GM23338 (cell line): ENCODE data around the gene SHISAL2A. TPM values are rescaled to one million over a fixed set of nuclear protein-coding genes. Genes with fewer than 3 reads are reported as not detected.

Experiments used
- ATAC-seq: fragments of 200-7000 bp; cut with Tn5 transposase; 3 replicates; pipeline ENCODE4 v1.9.1; 2020
- DNase-seq: peaks from one replicate; pipeline ENCODE4 v3.0.0-alpha.2; 2015; ENCODE audit warnings: low spot score
- H2AFZ ChIP-seq: fragments of 200-600 bp; sonication (generic); 2 replicates; pipeline ENCODE4 v1.8.0; 2016; ENCODE audit warnings: antibody characterized with exemption, mild to moderate bottlenecking, moderate library complexity
- H3F3A ChIP-seq: fragments of 200-600 bp; sonication (generic); replicated peaks from 2 replicates; pipeline ENCODE4 v1.8.0; 2017; ENCODE audit warnings: antibody characterized with exemption, mixed run types, low read depth
- H3K27ac ChIP-seq: fragments of 200-600 bp; sonication (generic); 2 replicates; pipeline ENCODE4 v1.6.1; 2016; ENCODE audit warnings: low read depth
- H3K27me3 ChIP-seq: fragments of 200-600 bp; sonication (generic); 2 replicates; pipeline ENCODE4 v1.8.0; 2016; ENCODE audit warnings: mild to moderate bottlenecking, mixed run types, moderate library complexity; ENCODE audit not compliant: insufficient read depth
- H3K36me3 ChIP-seq: fragments of 200-600 bp; sonication (generic); 2 replicates; pipeline ENCODE4 v1.8.0; 2016; ENCODE audit warnings: mild to moderate bottlenecking; ENCODE audit not compliant: insufficient read depth
- H3K4me1 ChIP-seq: fragments of 200-600 bp; sonication (generic); 2 replicates; pipeline ENCODE4 v1.8.0; 2016; ENCODE audit warnings: mild to moderate bottlenecking, moderate library complexity; ENCODE audit not compliant: insufficient read depth
- H3K4me2 ChIP-seq: fragments of 200-600 bp; sonication (generic); 2 replicates; pipeline ENCODE4 v1.7.1; 2017; ENCODE audit warnings: mixed run types
- H3K4me3 ChIP-seq: fragments of 200-600 bp; sonication (generic); 2 replicates; pipeline ENCODE4 v1.6.1; 2016; ENCODE audit warnings: mixed run types
- H3K79me2 ChIP-seq: fragments of 200-600 bp; sonication (generic); replicated peaks from 2 replicates; pipeline ENCODE4 v1.8.0; 2017; ENCODE audit warnings: mild to moderate bottlenecking; ENCODE audit not compliant: insufficient read depth
- H3K9me2 ChIP-seq: fragments of 200-600 bp; sonication (generic); 2 replicates; pipeline ENCODE4 v1.8.0; 2017; ENCODE audit not compliant: insufficient read depth
- H4K20me1 ChIP-seq: fragments of 200-600 bp; sonication (generic); replicated peaks from 2 replicates; pipeline ENCODE4 v1.8.0; 2017; ENCODE audit warnings: mild to moderate bottlenecking; ENCODE audit not compliant: insufficient read depth
- H3K27ac Mint-ChIP-seq: 2 replicates; pipeline ENCODE4 v1.8.0; 2020; ENCODE audit warnings: inconsistent platforms, mild to moderate bottlenecking, moderate library complexity, mixed read lengths
- H3K27me3 Mint-ChIP-seq: 3 replicates; pipeline ENCODE4 v1.8.0; 2022; ENCODE audit warnings: low read depth, mild to moderate bottlenecking, moderate library complexity, mixed read lengths, inconsistent platforms; ENCODE audit not compliant: insufficient read depth, poor library complexity
- H3K36me3 Mint-ChIP-seq: 3 replicates; pipeline ENCODE4 v1.8.0; 2021; ENCODE audit warnings: low read depth, mild to moderate bottlenecking, inconsistent platforms, moderate library complexity, mixed read lengths
- H3K4me1 Mint-ChIP-seq: 3 replicates; pipeline ENCODE4 v1.8.0; 2020; ENCODE audit warnings: mild to moderate bottlenecking, inconsistent platforms, mixed read lengths
- H3K4me3 Mint-ChIP-seq: 3 replicates; pipeline ENCODE4 v1.8.0; 2021; ENCODE audit warnings: moderate library complexity, mild to moderate bottlenecking, inconsistent platforms, mixed read lengths
- H3K9me3 Mint-ChIP-seq: 3 replicates; pipeline ENCODE4 v1.8.0; 2020; ENCODE audit warnings: moderate library complexity, mild to moderate bottlenecking, inconsistent platforms, mixed read lengths
- CREB1 ChIP-seq: fragments of 250-450 bp; sonication (Bioruptor Pico); IDR thresholded peaks from 2 replicates; pipeline ENCODE4 v1.5.0; 2020; ENCODE audit warnings: low read depth, mild to moderate bottlenecking, moderate library complexity
- CTCF ChIP-seq, 2 experiments: fragments of 200-600 bp in 1 of 2; sonication (generic) in 1 of 2; conservative IDR thresholded peaks; 2 replicates each; pipeline versions ENCODE4 v1.5.1 to v1.6.1; 2016 to 2017; ENCODE audit warnings: antibody characterized with exemption in 2 of 2, low read depth in 2 of 2, mild to moderate bottlenecking in 2 of 2, moderate library complexity in 1 of 2
- EZH2 ChIP-seq: fragments of 200-600 bp; sonication (generic); IDR thresholded peaks from one replicate; pipeline ENCODE4 v1.8.0; 2017; ENCODE audit warnings: antibody characterized with exemption, mild to moderate bottlenecking, low read depth; ENCODE audit not compliant: unreplicated experiment
- EZH2phosphoT487 ChIP-seq: fragments of 200-600 bp; sonication (generic); IDR thresholded peaks from one replicate; pipeline ENCODE4 v1.8.1; 2018; ENCODE audit warnings: antibody characterized with exemption; ENCODE audit not compliant: unreplicated experiment
- NANOG ChIP-seq: IDR thresholded peaks from 2 replicates; pipeline ENCODE4 v1.6.1; 2016; ENCODE audit warnings: antibody characterized with exemption, borderline replicate concordance
- POLR2AphosphoS5 ChIP-seq: IDR thresholded peaks from 2 replicates; pipeline ENCODE4 v1.6.1; 2016; ENCODE audit warnings: antibody characterized with exemption, low read depth
- REST ChIP-seq: IDR thresholded peaks from one replicate; pipeline ENCODE4 v1.6.1; 2018; ENCODE audit warnings: antibody characterized with exemption; ENCODE audit not compliant: unreplicated experiment
- ZNF114 ChIP-seq: fragments of 250-450 bp; sonication (Bioruptor Pico); IDR thresholded peaks from 2 replicates; pipeline ENCODE4 v1.5.0; 2020; ENCODE audit warnings: mild to moderate bottlenecking, moderate library complexity
- ZNF331 ChIP-seq: fragments of 250-450 bp; sonication (Bioruptor Pico); IDR thresholded peaks from 2 replicates; pipeline ENCODE4 v1.5.0; 2020; ENCODE audit warnings: low read depth, mild to moderate bottlenecking, moderate library complexity
- ZNF462 ChIP-seq: fragments of 250-450 bp; sonication (Bioruptor Pico); IDR thresholded peaks from 2 replicates; pipeline ENCODE4 v1.5.0; 2020; ENCODE audit warnings: mild to moderate bottlenecking, moderate library complexity
- long read RNA-seq: library from polyadenylated mRNA; unstranded; transcript quantifications from one replicate; pipeline ENCODE4 v2.0.0, GENCODE V29; 2020; ENCODE audit not compliant: unreplicated experiment
- polyA plus RNA-seq: library from polyadenylated mRNA; unstranded; fragments of >200 nt; fragmentation: Nextera tagmentation; extraction: Ambion mirVana; gene quantifications from 2 replicates; pipeline ENCODE4 v1.2.1, GENCODE V29; 2016
- total RNA-seq: library from RNA; depleted of rRNA; stranded (reverse); fragments of >200 nt; shearing (Covaris generic); gene quantifications from 2 replicates; pipeline ENCODE4 v1.2.3, GENCODE V29; 2014; rRNA removed

Gene SHISAL2A
- total RNA-seq (0.10 TPM in 1 of 2 replicates, not detected in the other), polyA plus RNA-seq (1.2 and 1.7 TPM in 2 replicates)
- long read RNA-seq, partial matches to known transcripts, result 0 of 1 reads
- long read RNA-seq, other reads (novel, unspliced or antisense), result 1 of 1 reads

GRCh38 chr1:52632732-52633290 is at the start of gene SHISAL2A:
Gene SHISAL2A (plus strand): TSS chr1:52633168. CDS start chr1:52633494, 326 bp downstream.
- Histone ChIP-seq H3K9me2 (no peaks in the 10 kb centered on the region), H3K4me1 (peaks cover 22% of the 10 kb centered on the region; the same call in 1 of the 2 replicates), H3K79me2 (no peaks in the 10 kb centered on the region), H2AFZ (peak within 1 kb of the TSS; percentile 100), H3F3A (0 out of 2 replicates have a peak, but pooled peaks cover 4% of the 10 kb centered on the region), H3K27ac (no peak within 1 kb of the TSS), H3K36me3 (no peaks in the 10 kb centered on the region; the same call in 1 of the 2 replicates), H4K20me1 (no peaks in the 10 kb centered on the region), H3K4me3 (peak within 1 kb of the TSS; percentile 54), H3K4me2 (peak within 1 kb of the TSS; percentile 78), H3K27me3 (peaks cover 50% of the 10 kb centered on the region)
- TF ChIP-seq CREB1, result peak; percentile 50; the same call in 1 of the 2 replicates
- peak; percentile 46 for TF ChIP-seq EZH2
- no peak for TF ChIP-seq ZNF331
- peaks cover 18% of the 10 kb centered on the region for H3K4me1 Mint-ChIP-seq
- DNase-seq (peak; percentile 84), ATAC-seq (peak; percentile 77)
- peaks cover 37% of the 10 kb centered on the region for H3K27me3 Mint-ChIP-seq
- H3K9me3 Mint-ChIP-seq, result peaks cover 10% of the 10 kb centered on the region; the same call in 2 of the 3 replicates
- H3K4me3 Mint-ChIP-seq, result peak within 1 kb of the TSS; percentile 66
- H3K27ac Mint-ChIP-seq, result no peak within 1 kb of the TSS
- no peaks in the 10 kb centered on the region; the same call in 1 of the 3 replicates for H3K36me3 Mint-ChIP-seq

DNA sequence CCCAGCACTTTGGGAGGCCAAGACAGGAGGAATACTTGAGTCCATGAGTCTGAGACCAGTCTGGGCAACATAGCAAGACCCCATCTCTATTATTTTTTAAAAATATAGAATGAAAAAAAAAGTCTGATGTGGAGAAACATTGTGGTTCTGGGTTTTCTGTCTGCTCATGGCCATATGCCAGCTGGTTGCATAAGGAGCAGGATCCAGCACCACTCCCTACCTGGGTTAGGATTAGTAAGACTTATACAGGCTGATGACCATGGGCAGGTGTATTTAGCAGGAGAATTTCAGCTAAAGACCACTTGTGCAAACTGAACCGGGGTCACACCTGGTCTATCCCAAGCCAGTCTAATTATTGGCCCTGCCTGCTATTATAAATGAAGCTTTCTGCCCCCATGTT is 47.5 kb upstream of the SHISAL2A start:
- Mint-ChIP-seq H3K36me3 (no peaks in the 10 kb centered on the region), H3K4me1 (peaks cover 15% of the 10 kb centered on the region), H3K4me3 (no peak overlapping the region), H3K9me3 (no peaks in the 10 kb centered on the region), H3K27me3 (peaks cover 6% of the 10 kb centered on the region), H3K27ac (no peak overlapping the region)
- no peaks in the 10 kb centered on the region for H3K79me2 ChIP-seq
- ATAC-seq (no peak), DNase-seq (no peak)
- no peaks in the 10 kb centered on the region for H3F3A ChIP-seq
- peaks cover 7% of the 10 kb centered on the region; the same call in 1 of the 2 replicates for H3K4me1 ChIP-seq
- no peaks in the 10 kb centered on the region for H3K36me3 ChIP-seq
- H3K4me3 ChIP-seq, result no peak overlapping the region
- no peak overlapping the region for H3K4me2 ChIP-seq
- no peaks in the 10 kb centered on the region for H4K20me1 ChIP-seq
- no peaks in the 10 kb centered on the region for H3K27me3 ChIP-seq
- H3K9me2 ChIP-seq, result no peaks in the 10 kb centered on the region; the same call in 1 of the 2 replicates
- H2AFZ ChIP-seq, result no peak overlapping the region
- H3K27ac ChIP-seq, result no peak overlapping the region
- TF ChIP-seq NANOG (no peak), EZH2phosphoT487 (no peak), ZNF114 (no peak), ZNF462 (CRISPR knock-in tag) (no peak), CTCF (conservative IDR thresholded peaks at IDR 0.05; ENCODE audit: low read depth in 2 of 2) (no peak), POLR2AphosphoS5 (no peak), REST (no peak)
